Skin of body (tissue), 2 donors: Measurements from ENCODE around the gene MYO5B. TPM values are rescaled to one million over a fixed set of nuclear protein-coding genes. Genes with fewer than 3 reads are reported as not detected.
"Not testable (repeated sequence)": the region's sequence is repeated elsewhere in the genome, so short reads cannot be mapped to it uniquely, and the experiment has no call there.

ENCODE experiments used
- DNase-seq: peaks from one replicate; lab custom pipeline; 2025; lab: John Stamatoyannopoulos, UW
- total RNA-seq: library from RNA; depleted of rRNA; stranded (reverse); fragments of >200 nt; gene quantifications from one replicate; pipeline ENCODE4 v1.2.3, GENCODE V29; 2014

MYO5B gene
- total RNA-seq, 1 donor from 2014 or later, result 12.7 TPM

DNA sequence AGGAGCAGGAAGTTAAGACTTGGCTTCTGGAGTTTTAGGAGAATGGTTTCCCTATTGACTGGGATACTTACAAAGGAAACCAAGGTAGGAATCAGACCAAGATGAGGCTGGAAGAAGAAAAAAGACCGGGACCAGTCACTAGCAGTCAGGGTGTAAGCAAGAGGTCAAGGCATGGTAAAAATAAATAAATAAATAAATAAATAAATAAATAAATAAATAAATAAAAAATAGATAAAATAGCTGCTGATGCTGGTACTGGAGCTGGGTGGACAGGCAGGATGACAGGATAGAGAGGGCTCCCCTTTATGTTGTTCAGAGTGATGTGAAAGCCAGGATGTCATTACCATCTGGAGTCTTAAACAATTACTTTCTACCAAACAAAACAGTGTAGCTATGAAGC, 89.9 kb downstream of the MYO5B start:
- no peak for DNase-seq

DNA sequence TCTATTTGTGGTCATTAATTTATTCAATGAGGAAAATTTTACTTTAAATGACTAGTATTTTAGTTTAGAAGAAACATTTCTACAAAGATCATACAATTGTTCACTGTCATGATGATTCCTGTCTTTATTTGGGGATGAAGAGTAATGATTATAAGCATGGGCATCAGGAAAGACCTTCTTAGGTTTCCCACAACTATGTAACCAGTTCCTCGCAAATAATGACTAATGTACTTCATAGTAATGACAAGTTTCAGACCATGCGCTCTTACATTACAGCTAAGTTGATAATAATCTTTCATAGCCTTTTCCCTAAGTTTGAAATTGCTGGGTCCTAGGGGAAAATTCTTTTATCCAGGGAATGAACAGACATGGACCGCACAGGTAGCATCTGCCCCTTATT, 90.5 kb downstream of the MYO5B start:
- DNase-seq, result no peak

DNA sequence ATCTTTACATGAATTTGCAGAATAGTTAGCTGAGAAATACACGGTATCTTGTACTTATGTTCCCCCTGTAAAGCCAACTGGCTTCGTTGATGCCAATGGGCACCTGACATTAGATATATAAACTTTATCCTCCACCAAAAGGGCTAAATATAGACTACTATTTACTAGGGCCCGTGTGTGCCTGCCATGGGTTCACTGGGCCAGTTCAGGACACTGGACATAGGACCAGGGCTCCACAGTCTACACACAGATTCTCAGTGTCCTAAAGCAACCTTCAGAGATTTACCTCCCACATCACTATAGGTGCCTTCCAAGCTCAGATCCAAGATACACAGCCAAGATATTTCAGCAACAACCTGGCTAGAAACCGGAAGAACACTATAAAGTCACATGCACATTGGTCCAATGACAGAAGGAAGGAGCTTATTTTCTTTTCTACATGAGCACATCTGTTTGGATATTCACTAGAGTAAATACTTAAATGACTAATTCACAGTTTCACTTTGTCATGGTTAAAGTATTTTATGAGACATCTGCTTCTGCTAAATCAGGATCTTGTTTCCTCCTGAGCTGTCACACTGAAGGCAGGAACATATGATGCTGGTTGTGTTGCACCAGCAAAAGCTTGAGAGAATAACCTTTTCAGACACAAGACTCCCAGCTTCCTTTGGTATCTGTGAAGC, 95.1 kb downstream of the MYO5B start:
- DNase-seq, result peak; percentile 89

DNA sequence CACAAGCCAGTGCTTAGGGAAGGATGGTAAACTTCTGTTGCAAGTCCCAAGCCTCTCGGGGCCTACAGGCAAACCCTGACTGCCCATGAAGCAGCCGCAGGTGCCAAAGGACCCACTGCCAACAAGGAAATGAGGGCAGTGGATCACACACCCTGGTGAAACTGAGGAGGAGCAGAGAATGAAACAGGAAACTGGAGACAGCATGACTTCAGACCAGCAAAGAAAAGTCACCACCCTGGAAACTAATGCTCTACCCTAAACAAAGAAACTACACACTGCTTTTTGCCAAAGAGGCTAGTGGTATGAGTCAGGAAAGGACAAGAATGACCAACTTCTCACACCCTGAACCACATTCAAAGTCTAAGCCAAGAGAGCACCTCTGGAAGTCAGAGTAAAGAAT, 97.2 kb downstream of the MYO5B start:
- DNase-seq, result no peak

DNA sequence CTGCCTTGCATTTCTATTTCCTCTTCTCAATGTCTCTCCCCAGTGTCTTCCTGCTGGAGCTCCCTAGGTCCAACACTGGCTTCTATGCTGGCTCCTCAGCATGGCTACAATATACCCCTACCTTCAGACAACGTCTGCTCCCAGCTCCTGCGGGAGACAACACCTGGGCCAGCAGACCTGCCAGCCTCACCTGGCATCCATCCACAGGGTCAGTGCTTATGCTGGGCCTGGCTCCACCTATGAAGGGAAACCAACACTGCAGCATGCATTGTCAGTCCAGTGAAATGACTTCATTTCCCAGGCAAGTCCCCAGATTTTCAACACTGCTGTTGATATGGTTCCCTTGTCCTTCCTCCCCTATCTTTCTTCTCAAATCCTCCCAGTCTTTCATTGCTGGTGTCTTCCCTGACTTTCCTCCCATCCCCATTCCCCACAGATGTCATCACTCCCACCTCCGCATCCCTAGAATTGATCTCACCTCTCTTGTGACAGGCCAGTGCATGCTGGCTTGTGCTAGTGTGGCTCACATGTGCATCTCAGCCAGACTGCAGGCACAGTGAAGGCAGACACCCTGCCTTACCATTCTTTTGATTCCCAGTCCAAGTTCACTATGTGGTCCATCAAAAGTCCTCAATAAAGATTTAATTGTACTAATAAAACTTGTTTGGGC, 98.0 kb downstream of the MYO5B start:
- no peak for DNase-seq

DNA sequence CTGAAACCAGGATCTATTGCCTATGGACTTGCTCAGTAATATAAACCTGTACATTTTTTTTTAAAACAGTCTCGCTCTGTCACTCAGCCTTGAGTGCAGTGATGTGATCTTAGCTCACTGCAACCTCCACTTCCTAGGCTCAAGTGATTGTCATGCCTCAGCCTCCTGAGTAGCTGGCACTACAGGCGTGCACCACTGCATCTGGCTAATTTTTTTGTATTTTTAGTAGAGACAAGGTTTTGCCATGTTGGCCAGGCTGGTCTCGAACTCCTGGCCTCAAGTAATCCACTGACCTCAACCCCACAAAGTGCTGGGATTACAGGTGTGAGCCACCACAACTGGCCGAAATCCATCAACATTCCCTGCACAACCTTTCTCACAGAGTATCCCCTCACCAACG, 100.2 kb downstream of the MYO5B start:
- DNase-seq, result not testable (repeated sequence)

DNA sequence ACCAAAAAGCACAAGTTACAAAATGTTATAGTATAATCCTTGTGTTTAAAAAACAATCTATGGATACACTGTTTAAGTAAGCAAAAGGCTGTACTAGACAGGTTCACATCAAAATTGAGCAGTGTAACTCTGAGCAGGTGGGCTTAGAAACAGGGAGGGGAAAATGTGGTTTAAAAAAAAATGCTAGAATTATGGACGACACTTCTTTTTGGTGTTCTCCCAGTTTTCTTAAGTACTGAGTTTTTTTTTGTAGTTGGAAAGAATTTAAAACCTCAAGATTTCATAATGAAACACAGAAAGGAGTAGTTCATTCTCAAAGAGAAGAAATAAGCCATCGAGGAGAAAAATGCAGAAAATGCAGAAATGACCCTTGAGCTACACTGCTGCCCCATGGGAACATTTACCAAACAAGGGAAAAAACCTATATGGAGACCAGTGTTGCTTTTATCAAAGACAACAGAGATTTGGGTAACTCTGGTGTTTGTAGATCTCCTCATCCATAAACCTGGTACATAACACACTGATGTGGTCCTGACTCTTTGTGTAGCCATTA, 100.7 kb downstream of the MYO5B start:
- DNase-seq, result no peak

DNA sequence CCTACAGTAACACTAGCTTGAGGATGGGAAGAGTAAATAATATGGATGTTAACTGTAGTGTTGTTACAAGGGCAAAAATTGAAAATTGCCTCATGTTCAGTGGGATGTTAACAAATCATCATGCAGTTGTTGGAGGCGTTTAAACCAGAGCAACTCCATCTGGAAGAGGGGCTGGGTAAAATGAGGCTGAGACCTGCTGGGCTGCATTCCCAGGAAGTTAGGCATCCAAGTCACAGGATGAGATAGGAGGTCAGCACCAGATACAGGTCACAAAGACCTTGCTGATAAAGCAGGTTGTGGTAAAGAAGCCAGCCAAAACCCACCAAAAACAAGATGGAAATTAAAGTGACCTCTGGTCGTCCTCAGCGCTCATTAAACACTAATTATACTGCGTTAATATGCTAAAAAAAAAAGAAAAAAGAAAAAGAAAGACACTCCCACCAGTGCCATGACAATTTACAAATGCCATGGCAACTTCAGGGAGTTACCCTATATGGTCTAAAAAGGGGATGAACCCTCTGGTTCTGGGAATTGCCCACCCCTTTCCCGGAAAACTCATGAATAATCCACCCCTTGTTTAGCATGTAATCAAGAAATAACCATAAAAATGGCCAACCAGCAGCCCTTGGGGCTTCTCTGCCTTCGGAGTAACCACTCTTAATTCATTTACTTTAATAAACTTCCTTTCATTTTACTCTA, 101.4 kb downstream of the MYO5B start:
- DNase-seq, result no peak

DNA sequence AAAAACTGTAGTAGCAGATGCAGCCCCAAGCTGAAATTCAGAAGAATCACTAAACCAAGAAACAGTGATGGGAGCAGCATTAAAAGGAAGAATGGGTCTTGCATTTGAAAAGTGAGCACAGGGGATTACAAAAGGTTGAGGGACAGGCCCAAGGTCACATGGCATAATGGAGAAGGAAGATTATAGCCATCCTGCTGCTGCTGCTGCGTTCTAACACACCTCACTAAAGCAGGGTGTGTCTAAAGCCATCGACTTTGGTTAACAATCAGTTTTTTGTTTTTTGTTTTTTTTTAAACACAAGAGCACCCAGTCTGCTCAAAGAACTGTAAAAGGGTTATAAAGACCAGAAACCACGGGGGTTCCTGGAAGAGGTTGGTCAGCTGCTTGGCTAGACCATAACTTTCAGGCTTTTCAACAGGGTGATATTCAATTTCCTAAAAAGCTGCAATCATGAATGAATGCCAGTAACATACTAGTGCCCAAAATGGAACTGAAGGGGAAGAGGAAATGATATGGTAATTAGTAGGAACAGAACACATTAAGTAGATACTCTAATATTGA, 102.6 kb downstream of the MYO5B start:
- DNase-seq, result no peak

DNA sequence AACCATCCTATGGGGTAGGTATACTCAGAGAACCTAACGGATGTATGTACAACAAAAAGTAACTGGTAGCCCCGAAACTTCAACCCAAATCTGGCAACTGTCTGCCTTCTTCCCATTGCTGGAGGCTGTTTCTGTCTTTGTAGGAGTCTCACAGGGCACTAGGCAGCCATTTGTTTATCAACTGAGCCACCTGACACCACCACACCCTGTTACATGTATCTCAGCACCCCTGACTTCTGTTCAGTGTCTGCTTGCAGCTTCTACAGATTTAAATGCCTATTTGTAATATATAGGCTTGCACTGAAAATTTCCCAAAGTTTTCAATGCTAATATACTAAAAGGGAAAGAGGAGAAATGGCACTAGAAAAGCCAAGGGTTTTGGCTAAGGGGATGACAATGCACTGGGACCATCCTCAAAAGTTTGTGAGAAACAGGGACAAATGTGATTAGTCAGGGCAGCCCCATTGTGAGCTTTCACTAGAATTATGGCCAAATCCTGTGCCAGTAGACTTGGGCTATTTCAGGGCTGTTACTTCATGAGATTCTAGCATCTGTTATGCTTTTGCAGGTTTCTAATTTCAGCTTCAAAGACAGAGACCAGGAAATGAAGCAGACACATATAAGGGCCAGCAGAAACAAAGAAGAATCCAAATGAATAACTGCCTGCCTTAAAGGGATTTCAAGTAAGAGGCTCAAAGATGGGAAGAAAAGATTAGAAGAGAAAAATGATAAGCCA, 103.3 kb downstream of the MYO5B start:
- DNase-seq, result no peak

DNA sequence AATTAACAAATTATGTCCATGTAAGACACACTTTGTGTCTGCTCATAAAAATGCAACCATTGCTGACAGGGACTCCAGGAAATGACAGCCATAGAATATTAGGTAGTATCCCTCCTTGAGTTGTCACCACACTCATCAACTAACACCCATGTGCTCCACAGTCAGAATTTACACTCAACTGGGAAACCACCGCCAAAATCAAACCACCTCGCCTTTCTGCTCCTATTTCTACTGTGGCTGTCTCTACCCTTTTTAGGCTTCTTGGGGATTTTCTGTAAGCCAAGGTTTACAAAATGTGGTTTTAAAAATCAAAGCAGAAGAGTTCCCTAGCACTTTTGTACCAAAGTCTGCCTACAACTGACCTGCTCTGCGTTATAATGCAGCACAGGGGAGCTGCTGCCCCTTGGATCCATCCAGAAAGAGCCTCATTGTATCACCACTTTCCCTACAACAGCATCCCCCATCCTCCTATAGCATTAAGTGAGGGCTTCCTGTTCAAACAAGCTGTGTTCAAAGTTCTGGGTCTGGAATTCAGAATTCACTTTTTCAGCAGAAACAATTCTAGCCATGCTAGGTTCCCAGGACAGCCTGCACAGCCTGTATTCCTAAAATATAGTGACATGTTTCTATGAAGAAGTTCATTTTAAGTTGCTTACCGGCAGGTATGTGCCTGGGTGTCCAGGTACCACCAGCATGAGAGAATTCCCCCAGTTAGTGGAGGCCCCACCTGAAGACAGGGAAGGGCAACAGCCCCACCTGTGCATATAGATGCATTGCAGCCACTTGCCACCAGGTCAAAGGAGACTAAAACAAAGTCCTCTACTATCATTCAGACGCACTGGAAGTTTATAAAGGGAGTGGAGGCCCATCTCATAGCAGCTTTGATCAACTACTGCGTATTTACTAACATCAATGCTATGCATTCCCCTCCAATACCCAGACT, 104.3 kb downstream of the MYO5B start:
- DNase-seq, result no peak

DNA sequence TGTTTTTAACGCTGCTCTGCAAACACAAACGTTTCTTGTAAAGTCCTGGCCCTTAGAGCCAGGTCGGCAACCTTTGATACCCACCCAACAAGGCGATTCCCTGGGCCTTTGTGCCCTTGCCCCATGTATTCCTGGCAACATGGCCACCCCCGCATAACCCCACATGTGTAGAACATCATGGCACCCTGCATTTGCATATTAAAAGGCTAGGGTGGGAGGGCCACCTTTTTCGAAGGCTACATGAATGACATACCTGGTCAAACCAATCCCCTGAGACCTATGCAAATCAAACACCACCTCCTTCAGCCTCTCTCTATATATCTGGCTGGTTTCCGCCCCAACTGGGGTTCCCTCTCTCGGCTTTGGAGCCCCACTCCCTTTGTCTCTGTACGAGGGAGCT, 105.2 kb downstream of the MYO5B start:
- no peak for DNase-seq

DNA sequence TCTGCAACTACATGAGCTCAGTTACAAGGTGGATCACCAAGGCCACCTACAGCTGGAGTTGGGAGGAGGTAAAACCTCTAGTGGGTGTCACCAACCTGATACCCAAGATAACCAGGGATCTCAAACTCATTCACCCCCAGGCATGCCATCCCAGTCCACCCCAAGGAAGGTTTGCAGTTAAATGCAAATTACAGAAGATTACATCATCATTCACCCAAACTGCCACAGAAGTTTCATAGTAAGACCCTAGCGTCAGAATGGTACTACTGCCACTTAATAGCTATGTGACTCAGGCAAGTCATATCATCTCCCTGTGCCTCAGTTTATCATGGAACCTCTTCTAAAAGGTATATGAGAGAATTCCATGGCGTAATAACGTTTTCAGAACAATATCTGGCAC, 111.2 kb downstream of the MYO5B start:
- DNase-seq, result no peak

DNA sequence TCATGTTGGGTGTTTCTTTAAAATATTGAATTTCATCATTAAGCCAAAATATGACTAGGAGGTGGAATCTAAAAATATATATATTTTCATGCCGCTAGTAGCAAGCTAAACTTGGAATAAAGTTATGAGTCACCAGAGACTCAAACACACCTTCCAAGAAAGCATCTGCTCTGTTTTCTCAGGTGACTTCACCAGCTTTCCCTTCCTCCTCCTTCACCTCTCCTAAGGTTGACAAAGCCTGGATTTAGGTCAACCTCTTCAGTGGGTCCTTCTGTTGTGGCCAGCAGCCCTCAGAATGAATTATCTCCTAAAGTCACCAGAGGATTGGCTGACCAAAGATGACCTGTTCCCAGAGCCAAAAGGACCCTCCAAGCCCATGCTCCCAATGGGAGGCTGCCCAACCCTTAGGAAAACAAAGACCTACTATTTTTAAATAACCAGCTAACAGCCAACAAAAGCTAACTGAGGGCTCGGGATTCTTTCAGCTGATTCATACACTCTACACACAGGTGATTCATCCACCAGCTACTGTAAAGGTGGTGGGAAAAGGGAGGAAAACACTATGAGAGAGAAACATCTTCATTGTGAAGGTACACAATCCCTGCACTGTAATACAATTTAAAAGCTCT, 113.9 kb downstream of the MYO5B start:
- DNase-seq, result no peak

DNA sequence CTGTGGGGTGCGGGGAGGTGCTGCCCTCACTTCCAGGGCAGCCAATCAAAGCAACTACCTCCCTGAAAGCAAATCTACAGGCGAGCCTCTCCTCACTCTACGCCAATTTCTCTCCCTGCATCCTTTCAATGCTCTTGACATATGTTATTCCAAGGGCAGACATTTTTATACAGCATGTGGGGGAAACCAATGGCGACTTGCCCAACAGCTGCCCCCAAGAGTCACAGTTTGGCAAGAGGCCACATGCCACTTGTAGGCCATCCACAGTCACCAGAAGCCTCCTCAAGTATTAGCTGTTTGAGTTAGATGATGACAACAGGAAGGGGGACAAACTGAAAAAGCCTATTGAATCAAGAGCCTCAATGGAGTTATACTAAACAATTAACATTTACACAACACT, 114.6 kb downstream of the MYO5B start:
- DNase-seq, result peak; percentile 28

DNA sequence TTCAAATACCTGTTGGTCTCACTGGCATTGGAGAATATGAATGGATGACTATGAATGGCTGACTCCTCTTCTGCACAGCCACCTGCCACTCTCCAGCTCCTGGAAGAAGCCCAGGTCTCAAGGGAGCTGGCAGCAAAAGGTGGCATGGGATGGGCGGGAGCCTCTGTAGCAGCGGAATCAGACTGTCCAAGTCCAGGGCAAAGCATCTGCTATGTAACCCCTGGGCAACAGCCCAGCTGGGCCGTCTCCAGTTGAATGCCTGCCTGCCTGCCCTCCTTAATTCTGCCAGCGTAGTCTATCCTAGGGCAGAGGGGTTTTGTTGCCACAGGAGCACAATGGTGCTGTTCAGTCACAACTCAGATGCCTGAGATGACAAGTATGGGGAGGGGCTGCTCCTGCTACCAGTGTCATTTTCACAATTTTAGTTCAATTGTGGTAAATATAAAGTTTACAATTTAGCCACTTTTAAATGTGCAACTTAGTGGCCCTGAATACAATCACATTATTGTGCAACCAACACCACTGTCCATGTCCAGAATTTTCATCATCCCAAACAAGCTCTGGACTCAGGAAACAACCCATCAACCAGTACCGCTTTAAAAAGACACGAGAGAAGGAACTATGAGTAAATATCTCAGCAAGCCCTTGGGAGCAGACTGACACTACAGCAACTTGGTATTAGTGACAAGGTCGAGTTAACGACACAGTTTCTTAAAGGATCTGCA, 115.2 kb downstream of the MYO5B start:
- no peak for DNase-seq

DNA sequence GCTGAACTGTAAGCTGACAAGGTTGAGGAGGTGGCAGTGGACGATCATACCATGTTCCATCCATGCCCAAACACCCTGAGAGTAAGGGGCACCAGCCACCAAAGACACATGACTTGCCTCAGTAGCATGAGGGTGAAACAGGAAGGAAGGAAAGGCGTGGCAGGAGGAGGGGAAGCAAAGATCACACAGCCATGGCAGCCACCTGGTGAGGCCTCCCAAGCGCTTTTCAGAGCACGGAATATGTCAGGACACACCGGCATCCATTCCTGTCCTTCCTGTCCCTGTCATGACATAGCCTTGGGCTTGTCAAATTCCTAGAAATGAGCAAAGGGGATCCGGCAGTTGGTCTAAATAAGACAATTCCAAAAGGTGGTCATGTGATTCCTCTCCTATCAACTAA, 118.7 kb downstream of the MYO5B start:
- no peak for DNase-seq

DNA sequence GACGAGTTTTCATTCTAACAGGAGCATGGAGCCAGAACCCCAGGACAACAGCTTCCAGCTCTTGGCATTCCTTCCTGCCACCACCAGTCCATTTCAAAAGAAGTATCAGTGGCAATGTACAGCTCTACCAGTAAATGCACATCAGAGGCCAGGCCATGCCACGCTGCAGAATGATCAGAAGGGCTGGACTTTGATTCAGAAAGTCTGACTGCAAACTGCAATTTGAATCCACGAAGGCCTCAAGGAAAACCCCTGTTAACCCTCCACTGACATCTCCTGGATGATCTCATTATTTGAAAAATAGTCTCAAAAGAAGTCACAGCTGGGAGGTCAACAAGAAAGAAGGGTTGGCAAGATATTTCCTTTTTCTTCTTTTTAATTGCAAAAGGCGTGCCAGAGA, 119.2 kb downstream of the MYO5B start:
- no peak for DNase-seq

DNA sequence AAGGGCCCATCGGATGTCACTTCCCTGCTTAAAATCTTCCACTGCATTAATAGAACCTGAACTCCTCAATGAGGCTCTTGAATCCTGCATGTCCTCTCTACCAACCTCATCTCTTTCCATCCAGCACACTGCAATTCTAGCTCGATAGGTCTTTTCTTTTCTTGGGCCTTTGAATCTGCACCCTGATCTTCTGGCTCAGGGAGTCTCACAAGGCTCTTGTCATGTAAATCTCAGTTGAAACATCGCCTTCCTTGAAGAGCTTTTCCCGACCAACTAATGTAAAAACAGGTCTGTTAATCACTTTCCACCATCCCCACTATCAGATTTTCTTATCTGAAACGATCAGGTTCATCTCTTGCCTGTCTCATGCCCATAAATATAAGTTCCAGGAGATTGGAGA, 120.5 kb downstream of the MYO5B start:
- DNase-seq, result no peak
